HG03520 (cell line): Measurements from ENCODE around the gene ABHD16A.
"Not testable (repeated sequence)": the region's sequence is repeated elsewhere in the genome, so short reads cannot be mapped to it uniquely, and the experiment has no call there.

Experiments used
- ATAC-seq: cut with Tn5 transposase; IDR thresholded peaks from one replicate; pipeline ENCODE4 v1.9.1; 2021; ENCODE audit warnings: mild to moderate bottlenecking, moderate library complexity; ENCODE audit not compliant: unreplicated experiment

ABHD16A gene

DNA sequence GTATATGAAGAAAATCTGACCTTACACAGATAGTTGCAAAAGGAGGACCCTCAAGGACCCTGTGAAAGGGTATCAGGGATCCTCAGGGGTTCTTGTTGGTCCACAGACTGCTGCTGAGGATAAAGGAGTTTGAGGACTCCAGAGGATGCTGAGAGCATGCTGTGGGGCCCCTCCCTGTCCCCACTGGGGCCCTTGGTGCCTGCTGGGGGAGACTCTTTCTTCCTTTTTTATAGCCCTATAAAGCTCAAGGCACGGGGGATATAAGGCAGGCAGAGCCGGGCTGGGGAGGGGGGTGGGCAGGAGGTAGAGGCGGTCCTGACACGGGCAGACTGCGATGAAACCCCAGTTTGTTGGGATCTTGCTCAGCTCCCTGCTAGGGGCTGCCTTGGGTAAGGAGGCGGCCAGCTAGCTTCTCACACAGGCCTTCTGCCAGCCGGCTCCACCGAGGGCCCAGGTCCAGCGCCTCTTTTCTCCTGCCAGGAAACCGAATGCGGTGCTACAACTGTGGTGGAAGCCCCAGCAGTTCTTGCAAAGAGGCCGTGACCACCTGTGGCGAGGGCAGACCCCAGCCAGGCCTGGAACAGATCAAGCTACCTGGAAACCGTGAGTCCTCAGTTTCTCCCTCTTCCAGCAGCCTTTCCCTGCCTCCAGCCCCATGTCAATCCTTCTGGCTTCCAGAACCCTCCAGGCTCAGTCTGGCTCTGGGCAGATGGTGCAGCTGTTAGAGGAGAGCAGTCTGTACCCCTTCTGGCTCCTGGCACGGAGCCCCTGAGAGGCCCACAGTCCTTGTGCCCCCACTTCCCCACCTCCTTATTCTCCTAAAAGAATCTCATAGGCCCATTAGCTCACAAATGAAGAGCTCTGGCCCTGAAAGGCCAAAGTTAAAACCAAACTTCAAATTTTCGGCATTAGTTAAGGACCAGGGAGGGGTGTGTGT, 12.2 kb upstream of the ABHD16A start, which contains the start of gene LY6G6D:
TSS of gene LY6G6D (plus strand) at position 327 of the 937 bp plus-strand sequence. CDS start at position 335, 8 bp downstream.
- no peak for ATAC-seq

GRCh38 chr6:31713991-31714684, 11.0 kb upstream of the ABHD16A start:
- no peak for ATAC-seq

DNA sequence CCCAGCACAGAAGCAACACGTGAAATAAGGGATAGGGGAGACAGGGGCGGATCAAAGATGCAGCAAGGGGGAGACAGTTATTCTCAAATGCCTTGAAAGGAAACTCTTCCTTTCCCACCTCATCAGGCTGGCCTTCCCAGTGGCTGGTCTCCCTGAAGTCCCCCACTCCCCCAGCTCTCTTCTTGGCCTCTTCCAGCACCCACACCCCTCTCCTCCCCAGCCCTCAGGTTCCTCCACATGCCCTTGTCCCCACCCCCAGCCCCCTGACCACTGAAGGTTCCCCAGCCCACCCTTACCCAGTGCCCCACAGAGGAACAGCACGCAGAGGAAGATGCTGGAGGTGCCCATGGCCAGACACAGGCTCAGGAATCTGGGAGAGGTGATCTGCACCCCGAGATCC, 10.3 kb upstream of the ABHD16A start:
- ATAC-seq = no peak

DNA sequence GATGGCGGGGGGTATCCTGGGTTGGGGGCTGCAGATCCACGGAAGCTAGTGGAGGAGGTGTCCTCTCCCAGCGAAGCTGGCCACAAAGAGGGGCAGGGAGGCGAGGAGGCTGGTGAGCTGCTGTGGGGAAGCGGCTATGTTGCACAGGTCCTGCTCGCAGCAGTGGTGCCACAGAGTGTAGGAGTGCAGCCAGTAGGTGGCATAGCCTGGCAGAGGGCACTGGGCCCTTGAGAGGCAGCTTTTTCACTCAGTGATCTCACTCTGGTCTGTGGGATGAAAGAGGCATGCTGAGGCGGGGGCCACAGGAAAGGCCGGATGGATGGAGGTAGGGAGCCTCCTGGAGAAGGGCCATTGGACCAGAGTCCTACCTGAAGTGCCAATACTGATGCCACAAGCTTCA, 9.2 kb upstream of the ABHD16A start:
- ATAC-seq = no peak

- no peak for ATAC-seq
Measured at GRCh38 chr6:31711233-31711632, 8.1 kb upstream of the ABHD16A start.

DNA sequence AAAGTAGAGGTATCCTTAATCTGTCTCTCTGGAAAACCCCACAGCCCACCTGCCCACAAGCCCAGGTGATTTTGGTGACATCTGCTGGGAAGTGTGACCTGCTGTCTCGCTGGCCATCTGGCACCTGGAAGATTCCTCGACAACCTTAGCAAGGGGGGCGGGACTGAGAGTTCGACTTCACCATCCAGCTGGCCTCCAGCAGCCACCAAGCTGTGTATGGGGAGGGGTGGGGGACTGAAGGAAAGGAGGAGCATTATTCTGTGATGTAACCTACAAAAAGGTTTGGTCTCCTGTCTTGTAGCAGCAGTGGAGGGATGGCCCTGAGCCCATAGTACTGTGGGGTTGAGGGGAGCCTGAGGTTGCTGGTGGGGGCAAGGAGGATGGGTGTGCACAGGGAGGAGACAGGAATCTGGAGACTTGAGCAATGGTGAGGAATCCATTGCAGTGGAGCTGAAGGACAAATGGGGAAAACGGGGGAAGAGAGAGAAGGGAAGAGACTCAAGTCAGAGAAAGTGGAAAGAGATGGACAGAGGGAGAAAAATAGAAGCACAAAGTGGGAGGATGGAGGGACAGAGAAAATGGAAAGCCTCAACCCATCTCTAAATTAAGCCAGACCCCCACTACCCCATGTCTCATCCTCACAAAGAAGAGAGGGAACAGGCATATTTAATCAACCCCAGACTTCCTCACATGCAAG, 7.5 kb upstream of the ABHD16A start:
- ATAC-seq = no peak

GRCh38 chr6:31709157-31709556, 6.0 kb upstream of the ABHD16A start:
- ATAC-seq = not testable (repeated sequence)

- ATAC-seq = no peak
Measured at GRCh38 chr6:31708224-31708623, 5.1 kb upstream of the ABHD16A start.

DNA sequence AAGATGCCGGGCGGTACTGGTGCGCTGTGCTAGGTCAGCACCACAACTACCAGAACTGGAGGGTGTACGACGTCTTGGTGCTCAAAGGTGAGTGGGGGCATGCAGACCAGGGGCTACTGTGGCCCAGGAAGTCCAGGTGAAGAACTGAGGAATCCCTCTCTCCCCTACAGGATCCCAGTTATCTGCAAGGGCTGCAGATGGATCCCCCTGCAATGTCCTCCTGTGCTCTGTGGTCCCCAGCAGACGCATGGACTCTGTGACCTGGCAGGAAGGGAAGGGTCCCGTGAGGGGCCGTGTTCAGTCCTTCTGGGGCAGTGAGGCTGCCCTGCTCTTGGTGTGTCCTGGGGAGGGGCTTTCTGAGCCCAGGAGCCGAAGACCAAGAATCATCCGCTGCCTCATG, 4.6 kb upstream of the ABHD16A start:
- ATAC-seq = no peak

DNA sequence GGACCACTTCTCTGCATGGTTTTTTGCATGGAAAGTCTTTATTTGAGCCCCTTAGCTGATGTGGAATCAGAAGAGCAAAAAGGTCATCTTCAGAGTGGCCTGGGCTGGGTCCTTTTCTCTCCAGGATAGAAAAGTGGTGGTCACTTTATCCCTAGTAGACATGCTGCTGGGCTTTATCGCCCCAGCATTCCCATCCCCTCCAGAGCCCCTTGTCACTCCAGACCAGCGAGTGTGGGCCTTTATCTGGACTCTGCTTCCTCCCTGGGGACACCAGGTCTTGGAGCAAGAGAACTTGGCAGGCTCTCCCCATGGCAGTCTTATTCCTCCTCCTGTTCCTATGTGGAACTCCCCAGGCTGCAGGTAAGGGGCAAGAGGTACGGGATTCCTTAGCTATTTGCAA, 3.5 kb upstream of the ABHD16A start, which contains the start of gene LY6G6F:
TSS of gene LY6G6F (plus strand) at position 268 of the 400 bp plus-strand sequence. CDS start at position 309, 41 bp downstream.
- ATAC-seq = no peak

GRCh38 chr6:31705931-31706330, 2.8 kb upstream of the ABHD16A start:
- no peak for ATAC-seq

- ATAC-seq = no peak
Measured at GRCh38 chr6:31702405-31702818, 712 bp downstream of the ABHD16A start.

GRCh38 chr6:31701666-31702404, 1.3 kb downstream of the ABHD16A start:
- ATAC-seq = no peak

DNA sequence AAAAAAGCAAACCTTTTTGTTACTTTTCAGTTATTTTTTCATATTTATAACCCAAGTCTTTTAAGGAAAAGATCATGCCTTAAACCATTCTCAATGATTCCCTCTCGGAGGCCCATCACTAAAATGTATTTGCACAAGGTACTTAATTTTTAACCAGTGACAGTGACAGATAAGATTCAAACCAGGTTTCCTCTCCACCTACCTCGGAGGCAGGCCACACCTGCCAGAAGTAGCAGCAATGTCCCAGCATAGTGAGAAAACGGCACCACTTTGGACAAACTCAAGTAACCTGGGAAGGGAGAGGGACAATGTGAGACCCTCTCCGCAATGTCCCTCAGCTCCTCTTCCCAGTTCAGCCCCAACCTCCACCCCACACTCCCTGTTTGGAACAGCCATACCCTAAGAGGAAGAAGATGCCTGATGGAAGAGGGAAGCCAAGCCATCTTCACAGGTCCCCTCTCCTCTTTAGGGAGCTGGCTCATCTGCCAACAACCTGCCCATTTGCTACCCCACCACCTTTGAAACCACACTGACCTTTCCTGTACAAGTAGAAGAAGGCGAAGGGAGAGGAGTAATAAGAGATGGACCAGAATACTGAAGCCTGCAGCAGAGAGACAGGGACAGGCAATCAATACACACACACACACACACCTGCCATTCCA, 2.3 kb downstream of the ABHD16A start:
- no peak for ATAC-seq

DNA sequence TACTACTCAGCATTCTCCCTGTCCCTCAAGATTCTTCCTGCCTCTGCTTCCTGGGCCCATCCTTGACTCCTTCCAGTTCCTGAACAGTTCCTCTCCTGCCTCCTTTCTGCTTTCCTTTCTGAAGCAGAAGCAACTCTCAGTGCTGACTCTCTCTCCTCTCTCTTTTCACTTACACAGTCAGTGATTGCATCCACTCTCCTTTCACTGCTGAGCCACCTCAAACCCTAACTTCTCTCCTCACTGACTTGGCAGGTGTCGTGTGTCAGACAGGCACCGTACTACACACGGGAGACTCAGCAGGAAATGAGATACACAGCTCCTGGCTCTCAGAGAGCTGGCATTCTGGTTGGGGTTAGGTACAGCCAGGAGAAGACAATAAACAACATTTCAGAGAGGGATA, 5.6 kb downstream of the ABHD16A start:
- ATAC-seq = no peak

GRCh38 chr6:31693535-31693934, 9.6 kb downstream of the ABHD16A start:
- no peak for ATAC-seq

- no peak for ATAC-seq
Measured at GRCh38 chr6:31692886-31693285, 10.2 kb downstream of the ABHD16A start.

DNA sequence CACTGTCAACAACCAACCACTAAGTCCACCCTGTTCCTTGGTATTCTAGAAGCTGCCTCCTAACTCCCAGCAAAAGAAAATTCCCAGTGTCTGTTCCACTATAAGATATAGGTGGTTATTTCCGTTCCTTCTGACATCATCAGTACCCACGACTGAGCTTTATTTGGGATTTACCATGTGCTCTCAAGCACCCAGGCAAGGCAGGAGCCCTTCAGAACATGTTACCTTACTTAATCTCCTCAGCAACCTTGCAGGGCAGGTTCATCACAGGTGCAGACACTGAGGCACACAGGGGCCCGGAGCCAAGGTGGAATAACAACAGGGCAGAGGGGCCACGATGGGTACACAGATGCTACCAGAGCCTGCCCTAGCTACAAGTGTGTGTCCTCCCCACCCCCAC, 10.8 kb downstream of the ABHD16A start:
- no peak for ATAC-seq

GRCh38 chr6:31691564-31692108, 11.5 kb downstream of the ABHD16A start:
- no peak for ATAC-seq

DNA sequence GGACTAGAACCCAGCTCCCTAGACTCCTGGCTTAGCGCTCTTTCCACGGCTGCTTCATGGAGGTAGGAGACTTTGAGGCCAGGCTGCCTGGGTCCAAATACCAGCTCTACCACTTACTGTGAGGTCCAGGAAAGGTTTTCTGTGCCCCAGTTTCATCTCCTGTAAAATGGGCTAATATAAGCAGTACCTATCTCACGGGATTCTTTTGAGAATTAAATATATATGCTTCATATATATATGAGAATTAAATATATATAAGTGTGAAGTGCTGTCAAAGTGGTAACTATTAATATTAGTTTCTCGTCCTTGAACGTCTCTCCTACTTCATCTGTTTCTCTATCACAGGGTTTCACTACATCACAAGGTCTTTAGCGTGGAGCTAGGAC, 12.1 kb downstream of the ABHD16A start:
- no peak for ATAC-seq
